GM19468 (cell line): ENCODE measurements around the gene GPX5.
"Not testable (repeated sequence)": the region's sequence is repeated elsewhere in the genome, so short reads cannot be mapped to it uniquely, and the experiment has no call there.

Experiments
- ATAC-seq: cut with Tn5 transposase; IDR thresholded peaks from one replicate; pipeline ENCODE4 v1.9.1; 2021; ENCODE audit warnings: mild to moderate bottlenecking, moderate library complexity, moderate number of reproducible peaks; ENCODE audit not compliant: unreplicated experiment; ENCODE audit errors: extremely low read depth

Gene GPX5

GRCh38 chr6:28511628-28512300, 13.9 kb upstream of the GPX5 start:
- no peak for ATAC-seq

DNA sequence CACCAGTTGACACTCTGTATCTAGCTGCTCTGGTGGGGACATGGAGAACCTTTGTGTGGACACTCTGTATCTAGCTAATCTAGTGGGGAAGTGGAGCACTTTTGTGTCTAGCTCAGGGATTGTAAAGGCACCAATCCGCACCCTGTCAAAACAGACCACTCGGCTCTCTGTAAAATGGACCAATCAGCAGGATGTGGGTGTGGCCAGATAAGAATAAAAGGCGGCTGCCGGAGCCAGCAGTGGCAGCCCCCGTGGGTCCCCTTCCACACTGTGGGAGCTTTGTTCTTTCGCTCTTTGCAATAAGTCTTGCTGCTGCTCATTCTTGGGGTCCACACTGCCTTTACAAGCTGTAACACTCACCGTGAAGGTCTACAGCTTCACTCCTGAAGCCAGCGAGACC, 13.3 kb upstream of the GPX5 start:
- not testable (repeated sequence) for ATAC-seq

GRCh38 chr6:28515676-28516075, 10.0 kb upstream of the GPX5 start, which contains the start of gene GPX6:
Gene GPX6 (minus strand): TSS chr6:28515793. CDS start chr6:28515743, 50 bp downstream.
- no peak for ATAC-seq

DNA sequence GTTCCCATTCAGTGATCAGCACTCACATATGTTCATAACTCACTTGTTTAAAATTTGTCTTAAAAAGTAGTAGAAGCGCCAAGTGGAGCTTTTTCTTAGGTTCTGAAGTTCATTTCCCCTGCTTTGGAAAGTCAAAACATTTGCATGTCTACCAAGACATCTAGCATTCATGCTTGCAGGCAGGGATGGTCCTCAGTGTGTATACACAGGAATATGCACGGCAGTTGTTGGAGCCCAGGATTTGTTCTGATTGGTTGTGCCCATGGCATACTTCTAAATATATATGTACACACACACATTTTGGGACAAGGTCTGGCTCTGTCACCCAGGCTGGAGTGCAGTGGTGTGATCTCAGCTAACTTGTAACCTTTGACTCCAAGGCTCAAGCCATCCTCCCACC, 7.7 kb upstream of the GPX5 start:
- ATAC-seq = no peak

DNA sequence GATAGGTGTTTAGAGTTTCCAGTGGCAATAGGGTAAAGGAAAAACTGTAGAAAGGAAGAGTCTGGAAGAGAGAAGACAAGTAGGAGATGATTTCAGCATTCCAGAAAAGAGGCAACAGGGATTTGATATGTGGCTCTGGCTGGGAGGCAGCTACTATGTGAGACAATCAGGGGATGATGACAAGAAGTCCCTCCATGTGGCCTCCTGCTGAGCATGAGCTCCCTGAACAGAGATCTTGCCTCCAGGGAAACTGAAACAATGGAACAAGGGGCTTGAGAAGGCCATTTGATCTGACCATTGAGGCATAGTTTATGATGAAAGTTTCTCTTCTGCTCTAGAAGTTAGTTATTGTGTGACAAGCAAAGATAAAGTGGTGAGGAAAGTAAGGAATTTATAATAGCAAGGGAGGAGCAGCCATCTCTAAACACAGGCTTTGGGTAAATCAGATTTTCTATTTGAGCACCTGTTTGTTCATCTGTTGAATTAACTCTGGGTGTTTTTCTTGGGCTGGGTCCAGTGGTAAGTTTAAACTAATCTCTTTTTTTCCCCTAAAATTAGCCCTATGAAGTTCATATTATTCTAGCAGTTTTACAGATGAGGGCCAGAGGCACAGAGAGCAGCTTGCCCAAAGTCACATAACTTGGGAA, 3.0 kb upstream of the GPX5 start:
- no peak for ATAC-seq

- no peak for ATAC-seq
These were observed 2.4 kb upstream of the GPX5 start for GRCh38 chr6:28523241-28523622.

- no peak for ATAC-seq
These were observed 5.1 kb downstream of the GPX5 start for GRCh38 chr6:28530777-28531176.

GRCh38 chr6:28531479-28532128, 5.9 kb downstream of the GPX5 start:
- ATAC-seq = no peak

DNA sequence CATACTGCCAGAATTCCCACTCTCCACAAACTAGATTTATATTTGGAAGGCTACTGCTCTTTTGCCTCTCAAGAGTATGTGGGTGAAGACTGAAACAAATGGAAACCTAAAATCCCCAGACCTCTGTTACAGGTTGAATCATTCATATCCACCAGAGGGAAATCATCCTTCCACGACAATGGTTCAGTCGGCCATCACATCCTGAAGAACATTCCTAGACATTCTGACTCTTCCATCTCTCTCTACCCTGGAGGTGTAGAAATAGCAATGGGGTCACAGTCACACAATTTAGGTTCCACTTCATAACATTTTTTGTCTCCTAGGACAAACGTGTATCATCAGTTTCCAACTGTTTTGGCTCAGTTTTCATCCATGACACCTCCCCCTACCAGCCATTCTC, 8.6 kb downstream of the GPX5 start:
- ATAC-seq = no peak

DNA sequence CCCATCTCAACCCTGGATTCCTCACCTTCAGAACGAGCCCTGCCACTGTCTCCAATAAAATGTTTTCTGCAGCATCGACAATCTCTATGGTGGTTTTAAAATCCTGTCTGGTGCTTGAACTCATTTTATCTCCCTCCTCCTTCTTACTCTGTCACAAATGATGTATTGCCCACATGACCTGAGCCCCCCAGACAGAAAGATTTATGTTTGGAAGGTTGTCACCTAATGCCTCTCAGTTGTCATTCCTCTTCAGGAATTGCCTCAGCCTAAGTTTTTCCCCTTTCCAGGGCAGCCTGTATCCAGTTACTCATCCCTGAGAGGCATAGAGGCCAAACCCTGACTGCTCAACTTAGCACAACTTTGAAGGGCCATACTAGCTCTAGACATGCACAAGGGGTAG, 9.2 kb downstream of the GPX5 start:
- ATAC-seq = no peak

DNA sequence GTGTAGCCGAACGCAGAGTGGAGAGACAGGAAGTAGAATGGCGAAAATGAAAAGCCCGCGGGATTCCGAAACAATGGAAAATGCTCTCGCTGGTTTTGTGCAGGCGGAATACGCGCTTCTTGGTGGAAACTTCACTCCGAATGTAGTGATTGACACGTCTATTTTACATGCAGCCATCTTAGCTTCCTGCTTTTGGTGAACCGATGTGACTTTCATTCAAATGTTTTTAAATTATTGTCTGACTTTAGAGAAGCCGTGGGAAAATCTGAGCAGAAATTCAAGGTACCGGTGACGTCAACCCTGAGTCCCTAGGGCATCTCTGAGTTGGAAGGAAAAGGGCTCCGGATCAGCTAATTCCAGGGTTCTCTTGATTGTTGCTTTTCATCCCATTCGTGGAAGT, 11.4 kb downstream of the GPX5 start:
- no peak for ATAC-seq

DNA sequence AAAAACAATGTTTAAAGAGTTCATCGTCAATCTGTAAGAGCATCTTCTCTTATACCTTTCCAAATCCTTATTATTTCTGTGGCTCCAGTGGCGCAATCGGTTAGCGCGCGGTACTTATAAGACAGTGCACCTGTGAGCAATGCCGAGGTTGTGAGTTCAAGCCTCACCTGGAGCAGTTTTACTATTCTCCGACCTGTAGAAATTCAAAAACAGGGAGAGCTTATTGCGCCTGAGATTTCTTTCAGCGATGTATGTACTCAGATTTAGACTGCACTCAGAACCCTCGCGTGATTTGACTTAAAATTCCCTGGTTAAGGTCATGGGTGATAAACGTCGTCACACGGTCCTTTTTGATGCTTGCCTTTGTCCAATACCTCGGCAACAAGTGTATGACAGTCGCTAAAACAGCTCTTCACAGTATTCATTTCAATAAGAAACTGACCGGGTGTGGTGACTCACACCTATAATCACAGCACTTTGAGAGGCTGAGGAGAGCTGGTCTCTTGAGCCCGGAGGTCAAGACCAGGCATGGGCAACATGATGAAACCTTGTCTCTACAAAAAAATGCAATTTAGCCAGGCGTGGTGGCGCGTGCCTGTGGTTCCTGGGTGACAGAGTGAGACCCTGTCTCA, 11.9 kb downstream of the GPX5 start:
- ATAC-seq = no peak

- ATAC-seq = no peak
These were observed 16.3 kb downstream of the GPX5 start for GRCh38 chr6:28541996-28542395.

GRCh38 chr6:28542440-28543296, 17.0 kb downstream of the GPX5 start:
- no peak for ATAC-seq

DNA sequence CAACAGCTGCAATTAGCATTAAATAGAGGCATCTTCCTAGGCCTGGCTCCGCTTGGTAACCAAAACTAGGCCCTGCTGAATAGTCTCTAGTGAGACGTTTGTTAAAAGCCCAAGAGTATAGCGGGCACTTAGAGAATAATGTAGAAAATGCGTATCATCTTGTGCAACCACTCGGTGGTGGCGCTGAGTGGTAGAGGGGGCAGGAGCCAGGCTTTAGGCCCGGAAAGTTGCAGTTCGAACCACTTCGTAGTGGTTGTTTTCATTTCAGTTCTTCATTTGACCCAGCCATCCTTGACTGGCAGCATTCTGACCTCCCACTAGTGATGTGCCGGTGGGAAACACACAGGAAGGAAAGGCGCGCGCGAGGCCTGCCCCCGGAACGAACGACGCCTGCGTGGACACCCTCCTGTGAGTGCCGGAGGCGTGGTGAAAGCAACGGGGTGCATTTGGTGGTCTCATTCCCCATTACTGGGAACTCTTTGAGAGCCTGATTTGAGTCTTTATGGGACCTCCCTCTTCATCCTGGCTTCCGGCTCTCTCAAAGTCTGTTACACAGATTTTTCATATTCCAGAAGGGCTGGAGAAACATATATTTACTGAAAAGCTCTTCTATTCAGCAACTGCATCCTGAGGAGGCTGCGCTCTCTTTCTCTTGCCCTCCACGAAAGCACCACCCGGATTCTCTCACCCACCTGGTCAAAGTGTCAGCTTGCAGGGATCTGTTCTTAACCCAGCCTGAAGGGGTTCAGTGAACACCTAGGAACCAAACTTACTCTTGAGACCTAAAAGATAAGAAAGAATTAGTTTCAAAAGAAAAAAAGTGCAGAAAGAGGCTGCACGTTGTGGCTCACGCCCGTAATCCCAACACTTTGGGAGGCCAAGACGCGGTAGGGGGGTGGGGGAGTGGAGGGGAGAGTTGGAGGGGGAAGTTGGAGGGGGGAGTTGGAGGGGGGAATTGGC, 18.2 kb downstream of the GPX5 start:
- no peak for ATAC-seq

GRCh38 chr6:28545955-28546354, 20.3 kb downstream of the GPX5 start:
- ATAC-seq = no peak

DNA sequence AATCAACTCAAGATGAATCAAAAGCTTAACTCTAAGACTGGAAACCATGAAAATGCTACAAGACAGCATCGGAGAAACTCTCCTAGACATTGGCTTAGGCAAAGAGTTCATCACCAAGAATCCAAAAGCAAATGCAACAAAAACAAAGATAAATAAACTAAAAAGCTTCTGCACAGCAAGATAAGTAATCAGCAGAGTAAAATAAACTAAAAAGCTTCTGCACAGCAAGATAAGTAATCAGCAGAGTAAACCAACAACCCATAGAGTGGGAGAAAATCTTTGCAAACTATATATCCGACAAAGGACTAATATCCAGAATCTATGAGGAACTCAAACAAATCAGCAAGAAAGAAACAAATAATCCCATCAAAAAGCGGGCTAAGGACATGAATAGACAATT, 21.3 kb downstream of the GPX5 start:
- not testable (repeated sequence) for ATAC-seq

DNA sequence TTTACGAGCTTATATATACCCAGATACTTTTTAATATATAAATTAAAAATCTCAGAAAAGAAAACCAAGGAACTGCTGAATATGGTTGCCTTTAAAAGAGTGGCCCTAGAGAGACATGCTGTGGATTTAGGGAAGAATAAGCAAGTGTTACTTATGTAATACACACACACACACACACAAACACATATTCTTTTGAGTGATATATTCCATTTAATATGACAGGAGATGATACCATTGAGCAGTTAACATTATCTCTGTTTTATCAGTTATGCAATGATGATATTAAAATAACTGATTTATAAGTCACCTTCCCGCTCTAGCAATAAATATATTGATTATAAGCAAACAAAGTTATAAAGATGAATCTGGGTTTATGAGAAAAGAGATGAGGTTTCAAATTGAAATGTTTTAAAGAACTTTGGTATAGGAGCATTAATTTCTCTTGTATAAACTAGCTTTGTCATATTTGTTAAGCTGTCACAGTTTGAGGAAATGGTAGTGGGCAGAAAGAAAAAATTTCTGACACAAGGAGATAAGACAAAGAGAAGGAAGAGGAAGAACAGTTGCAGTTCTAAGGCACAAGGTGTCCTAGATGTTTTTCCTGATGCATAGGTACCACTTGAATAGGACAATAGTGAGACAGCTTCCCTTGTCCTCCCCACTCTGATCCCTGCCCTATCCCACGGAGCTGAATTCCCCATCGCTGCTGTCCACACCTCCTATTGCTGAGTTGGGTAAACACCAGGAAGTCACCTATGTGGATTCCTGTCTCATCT, 26.4 kb downstream of the GPX5 start:
- no peak for ATAC-seq
